GM21515 (cell line): Measurements from ENCODE around the gene BBC3.
"Not testable (repeated sequence)": the region's sequence is repeated elsewhere in the genome, so short reads cannot be mapped to it uniquely, and the experiment has no call there.

Experiments
- ATAC-seq: cut with Tn5 transposase; IDR thresholded peaks from one replicate; pipeline ENCODE4 v1.9.1; 2021; ENCODE audit not compliant: unreplicated experiment

The BBC3 gene

DNA sequence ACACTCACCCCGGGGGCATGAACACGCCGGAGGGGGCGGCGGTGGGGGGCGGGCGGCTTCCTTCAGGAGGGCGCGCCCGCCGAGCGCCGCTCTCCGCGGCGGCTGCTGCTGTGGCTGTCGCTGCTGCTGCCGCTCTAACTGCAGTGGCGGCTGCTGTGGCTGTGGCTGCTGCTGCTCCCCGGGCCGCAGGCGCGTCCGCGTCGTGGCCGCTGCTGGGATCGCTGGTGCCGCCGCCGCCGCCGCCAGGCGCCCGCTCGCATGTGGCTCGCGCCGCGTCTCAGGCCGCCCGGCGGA is at the start of gene BBC3:
TSS of gene BBC3 (minus strand) at position 279 of the 294 bp plus-strand sequence. CDS start 2,768 bp downstream, outside the sequence.
- ATAC-seq = peak; percentile 11

GRCh38 chr19:47280183-47280797 is 49.3 kb upstream of the BBC3 start:
- ATAC-seq = no peak

GRCh38 chr19:47276513-47276912 is 45.5 kb upstream of the BBC3 start:
- ATAC-seq = not testable (repeated sequence)

DNA sequence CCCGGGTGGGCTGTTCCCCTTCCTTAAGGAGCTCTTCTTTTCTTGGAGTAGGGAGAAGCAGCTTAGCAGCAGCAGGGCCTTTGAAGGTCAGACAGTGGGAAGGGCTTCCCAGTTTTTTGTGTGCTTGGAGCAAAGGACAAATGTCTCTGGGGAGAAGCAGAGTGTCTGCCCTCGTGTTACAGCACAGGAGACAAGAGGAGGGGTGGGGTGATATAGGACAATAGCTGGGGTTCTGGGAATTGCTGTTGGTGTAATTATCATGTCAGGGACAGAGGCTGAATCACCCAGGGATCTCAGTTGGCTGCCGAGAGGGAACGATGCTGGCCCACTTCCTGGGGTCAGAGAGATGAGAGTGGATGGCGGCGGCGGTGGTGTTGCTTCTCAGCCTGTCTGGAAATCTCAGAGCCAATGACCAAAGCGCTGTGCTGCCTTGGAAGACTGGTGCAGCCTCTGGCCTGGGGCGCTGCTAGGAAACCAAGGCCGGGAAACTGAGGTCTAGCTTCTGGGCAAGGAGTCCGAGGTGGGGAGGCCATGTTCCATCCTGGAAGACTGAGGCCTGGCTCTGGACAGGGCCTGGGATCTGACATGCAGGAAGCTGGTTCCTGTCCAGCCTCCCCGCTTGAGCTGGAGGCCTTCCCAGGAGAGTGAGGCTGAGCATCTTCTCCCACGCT is 44.9 kb upstream of the BBC3 start:
- ATAC-seq = no peak

DNA sequence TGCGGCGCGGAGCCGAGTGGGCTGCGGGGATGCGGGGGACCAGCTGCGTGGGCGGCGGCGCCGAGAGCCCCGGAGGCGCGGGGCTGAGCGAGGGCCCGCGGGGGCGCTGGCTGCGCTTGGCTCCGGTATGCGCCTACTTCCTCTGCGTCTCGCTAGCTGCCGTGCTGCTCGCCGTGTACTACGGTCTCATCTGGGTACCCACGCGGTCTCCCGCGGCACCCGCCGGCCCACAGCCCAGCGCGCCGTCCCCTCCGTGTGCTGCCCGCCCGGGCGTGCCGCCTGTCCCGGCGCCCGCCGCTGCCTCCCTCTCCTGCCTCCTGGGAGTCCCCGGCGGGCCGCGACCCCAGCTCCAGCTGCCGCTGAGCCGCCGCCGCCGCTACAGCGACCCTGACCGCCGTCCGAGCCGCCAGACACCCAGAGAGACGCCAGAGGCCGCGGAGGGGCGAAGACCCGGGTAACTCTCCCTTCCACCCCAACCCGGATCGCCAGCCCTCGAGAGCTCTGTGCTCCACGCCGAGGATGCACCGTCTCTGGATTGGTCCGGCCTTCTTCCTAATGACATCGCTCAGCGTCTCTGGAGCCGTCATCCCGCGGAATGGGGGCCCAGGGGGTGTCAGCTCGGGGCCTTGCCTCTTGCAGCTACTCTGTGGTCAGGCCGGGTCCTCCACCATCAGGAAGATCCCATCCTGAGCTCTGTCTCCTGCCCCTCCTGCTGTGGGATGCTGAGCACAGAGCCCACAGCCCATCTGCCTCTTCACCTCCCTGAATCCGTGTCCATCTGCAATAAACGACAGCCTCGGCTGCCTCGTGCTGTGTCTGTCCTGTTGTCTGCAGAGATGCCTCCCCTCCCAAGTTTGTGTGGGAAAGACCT is 44.1 kb upstream of the BBC3 start:
- ATAC-seq = peak; percentile 26

DNA sequence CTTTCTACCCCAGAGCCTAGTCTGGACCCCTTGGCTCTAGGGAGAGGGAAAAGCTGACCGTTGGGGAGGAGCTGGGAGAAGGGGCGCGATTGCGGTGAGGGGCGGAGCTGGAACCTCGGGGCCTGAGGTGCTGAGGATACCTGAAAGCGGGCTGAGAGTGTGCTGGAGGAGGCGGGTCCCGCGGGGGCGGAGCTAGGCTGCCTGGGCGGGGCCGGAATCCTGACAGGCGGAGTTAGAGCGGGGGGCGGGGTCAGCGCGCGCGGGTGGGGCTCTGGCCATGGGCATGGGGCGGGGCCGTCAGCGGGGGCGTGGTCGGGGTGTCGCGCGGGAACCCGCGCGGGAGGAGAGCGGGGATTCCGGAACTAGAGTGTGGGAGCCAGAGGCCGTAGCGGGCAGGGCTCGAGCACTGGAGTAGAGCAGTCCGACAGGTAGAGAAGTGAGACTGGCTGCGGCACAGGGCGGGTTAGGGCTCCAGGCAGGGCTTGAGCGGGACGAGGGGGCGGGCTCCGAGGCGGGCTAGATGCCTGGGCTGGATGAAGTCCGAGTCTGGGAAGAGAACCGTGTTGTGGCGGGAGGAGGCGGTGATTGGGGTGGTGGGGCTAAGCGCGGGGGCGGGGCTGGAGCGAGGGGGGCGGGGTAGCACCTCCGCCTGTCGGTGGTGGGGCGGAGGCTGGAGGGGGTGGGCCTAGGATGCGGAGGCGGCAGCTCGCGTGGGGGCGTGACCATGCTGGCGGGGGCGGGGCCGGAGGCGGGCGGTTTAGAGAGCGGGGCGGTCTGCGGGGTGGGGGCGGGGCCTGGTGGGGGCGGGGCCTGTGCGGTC is 43.3 kb upstream of the BBC3 start, which contains the start of gene INAFM1:
TSS of gene INAFM1 (plus strand) at position 815 of the 820 bp plus-strand sequence. CDS start 35 bp downstream, outside the sequence.
- peak; percentile 43 for ATAC-seq

DNA sequence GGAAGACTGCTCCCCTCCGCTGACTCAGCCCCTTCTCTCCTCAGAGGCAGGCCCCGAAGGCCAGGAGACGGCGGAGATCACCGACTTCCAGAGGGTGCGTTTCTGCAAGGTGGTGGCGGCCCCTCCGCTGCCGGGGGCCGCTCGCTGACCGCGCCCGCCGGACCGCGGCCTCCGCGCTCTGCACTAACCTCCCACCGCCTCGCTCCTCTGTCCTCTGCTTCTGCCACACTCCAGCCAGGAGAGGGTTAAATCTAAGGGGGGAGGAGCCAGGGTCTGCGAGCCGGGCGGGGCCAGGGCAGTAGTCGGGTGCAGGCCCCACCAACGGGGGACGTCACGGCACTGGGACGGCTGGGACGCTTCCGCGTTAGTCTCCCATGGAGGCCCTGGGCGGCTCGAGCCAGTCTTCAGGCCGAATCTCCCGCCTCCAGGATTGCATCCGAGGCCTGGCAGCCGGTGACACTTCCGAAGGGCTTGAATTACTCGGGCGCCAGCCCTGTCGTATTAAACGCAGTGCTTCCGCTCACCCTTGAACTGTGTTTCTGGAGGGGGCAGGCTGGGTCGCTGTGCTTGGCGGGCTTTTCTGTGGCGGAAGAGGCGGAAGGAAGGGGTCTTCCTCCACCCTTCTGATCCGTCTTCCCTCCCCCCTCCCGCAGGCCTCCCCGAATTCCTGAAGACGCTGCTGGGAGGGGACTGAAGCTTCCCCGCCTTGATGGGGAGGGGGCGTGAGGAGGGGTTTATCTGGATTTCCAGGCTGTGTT is 42.5 kb upstream of the BBC3 start:
- ATAC-seq = peak; percentile 54

DNA sequence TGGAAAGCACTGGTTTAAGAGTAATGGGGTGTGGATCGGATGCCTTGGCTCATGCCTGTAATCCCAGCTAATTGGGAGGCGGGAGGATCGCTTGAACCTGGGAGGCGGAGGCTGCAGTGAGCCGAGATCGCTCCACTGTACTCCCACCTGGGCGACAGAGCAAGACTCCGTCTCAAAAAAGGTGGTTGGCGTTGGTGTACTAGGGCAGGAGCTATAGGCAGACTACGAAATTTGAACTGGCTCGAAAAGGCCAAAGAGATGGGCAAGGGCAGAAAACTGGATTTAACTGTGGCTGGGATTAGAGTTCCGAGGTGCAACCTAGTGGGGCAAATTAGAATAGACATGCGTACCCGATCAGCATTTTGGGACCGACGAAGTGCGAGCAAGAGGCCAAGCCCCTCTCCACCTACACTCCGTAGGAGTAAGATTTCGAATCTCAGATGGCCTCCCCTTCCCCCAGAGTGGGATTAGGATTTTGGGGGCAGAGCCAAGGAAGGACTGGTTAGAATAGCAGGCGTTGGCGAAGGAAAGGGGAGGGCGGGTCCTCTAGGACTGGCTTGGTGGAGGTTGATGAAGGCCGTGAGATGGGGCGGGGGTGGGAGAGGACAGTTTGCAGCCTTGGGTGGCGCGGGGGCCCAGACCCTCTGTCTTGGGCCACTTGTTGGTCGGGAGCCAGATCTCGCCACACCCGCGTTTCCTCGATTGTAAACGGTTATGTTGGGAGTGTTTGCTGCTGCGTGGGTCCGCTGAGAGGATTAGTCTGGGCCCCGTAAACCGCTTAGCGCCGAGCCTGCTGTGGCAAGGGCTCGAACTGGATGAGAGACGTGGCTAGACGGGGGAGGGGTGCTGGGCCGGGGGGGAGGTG is 41.7 kb upstream of the BBC3 start:
- no peak for ATAC-seq

DNA sequence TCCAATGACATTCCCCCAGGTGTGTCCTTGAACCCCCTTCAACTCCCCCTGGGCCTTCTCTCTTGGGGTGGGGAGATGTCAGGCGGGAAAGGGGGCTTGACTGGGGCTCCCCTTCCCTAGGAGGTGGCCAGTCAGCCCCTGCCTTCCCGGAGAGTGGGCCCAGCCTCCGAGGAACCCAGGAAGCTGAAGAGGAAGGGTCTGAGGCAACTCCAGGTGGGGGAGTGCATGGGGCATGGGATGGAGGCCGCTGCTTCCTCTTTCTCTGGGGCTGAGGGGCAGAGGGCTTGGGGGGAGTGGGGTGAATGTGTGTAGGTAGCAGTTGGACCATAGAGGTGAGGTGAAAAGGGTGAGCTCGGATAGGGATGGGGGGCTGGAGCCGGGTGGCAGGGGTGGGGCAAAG is 41.0 kb upstream of the BBC3 start:
- ATAC-seq = no peak

DNA sequence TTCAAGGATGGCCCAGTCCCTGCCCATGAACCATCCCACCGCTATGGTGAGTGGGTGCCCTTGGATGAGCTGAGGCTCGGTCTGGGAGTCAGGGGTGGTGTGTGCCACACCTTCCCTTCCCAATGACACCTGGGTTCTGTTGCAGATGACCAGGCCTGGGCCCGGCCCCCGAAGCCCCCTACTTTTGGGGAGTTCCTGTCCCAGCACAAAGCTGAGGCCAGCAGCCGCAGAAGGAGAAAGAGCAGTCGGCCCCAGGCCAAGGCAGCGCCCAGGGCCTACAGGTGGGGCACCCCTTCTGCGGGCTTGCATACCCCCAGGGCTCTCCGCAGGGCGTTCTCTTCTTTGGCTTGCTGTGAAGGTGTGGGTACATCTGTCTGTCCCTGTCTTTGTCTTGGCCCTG is 39.4 kb upstream of the BBC3 start:
- no peak for ATAC-seq

GRCh38 chr19:47269596-47269995 is 38.6 kb upstream of the BBC3 start:
- no peak for ATAC-seq

DNA sequence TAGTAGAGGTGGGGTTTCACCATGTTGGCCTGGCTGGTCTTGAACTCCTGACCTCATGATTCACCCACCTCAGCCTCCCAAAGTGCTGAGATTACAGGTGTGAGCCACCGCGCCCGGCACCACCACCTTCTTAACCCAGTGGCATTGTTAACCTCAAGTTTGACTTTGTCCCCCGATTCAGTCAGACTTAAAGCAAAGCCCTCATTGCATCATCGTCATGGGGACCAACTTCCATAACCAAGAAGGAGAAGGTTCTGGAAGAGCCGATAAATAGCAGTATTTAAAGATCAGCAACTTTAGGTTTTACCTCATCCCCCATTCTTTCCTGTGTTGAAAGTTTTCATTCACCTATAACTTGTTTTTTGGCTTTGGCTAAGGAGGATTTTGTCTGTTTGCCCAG is 37.0 kb upstream of the BBC3 start:
- ATAC-seq = no peak

DNA sequence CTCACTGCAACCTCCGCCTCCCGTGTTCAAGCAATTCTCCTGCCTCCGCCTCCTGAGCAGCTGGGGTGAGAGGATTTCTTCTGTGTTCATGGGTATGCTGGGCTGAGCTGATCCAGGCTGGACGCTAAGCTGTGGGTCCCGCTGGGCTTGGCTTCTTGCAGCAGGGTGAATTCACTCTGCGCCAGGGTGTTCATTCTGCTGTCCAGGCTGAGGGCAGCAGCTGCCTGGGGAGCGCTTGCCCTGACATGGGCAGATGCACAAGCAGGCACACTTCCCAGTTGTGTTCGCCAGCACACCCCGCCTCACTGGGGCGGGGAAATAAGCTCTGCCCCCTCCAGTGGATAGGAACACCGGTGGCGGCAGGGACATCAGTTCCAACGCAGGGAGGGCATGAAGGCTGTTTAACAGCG is 36.4 kb upstream of the BBC3 start:
- ATAC-seq = no peak

GRCh38 chr19:47266401-47266941 is 35.5 kb upstream of the BBC3 start:
- no peak for ATAC-seq

GRCh38 chr19:47264629-47265028 is 33.6 kb upstream of the BBC3 start:
- no peak for ATAC-seq

- peak; percentile 39 for ATAC-seq
These were observed 31.2 kb upstream of the BBC3 start for GRCh38 chr19:47261946-47262793.

DNA sequence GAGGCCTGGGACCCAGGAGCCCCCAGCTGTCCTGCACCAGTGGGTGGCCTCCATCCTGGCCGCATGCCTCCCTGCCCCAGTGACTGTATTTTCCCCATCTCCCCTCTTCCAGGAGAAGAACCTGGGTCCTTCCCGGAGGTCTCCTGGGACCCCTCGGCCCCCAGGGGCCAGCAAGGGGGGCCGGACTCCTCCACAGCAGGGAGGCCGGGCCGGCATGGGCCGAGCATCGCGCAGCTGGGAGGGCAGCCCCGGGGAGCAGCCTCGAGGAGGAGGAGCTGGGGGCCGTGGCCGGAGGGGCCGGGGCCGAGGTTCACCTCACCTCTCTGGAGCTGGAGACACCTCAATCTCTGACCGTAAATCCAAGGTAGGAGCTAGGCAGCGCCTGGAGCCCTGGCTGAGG is 29.5 kb upstream of the BBC3 start:
- ATAC-seq = no peak

DNA sequence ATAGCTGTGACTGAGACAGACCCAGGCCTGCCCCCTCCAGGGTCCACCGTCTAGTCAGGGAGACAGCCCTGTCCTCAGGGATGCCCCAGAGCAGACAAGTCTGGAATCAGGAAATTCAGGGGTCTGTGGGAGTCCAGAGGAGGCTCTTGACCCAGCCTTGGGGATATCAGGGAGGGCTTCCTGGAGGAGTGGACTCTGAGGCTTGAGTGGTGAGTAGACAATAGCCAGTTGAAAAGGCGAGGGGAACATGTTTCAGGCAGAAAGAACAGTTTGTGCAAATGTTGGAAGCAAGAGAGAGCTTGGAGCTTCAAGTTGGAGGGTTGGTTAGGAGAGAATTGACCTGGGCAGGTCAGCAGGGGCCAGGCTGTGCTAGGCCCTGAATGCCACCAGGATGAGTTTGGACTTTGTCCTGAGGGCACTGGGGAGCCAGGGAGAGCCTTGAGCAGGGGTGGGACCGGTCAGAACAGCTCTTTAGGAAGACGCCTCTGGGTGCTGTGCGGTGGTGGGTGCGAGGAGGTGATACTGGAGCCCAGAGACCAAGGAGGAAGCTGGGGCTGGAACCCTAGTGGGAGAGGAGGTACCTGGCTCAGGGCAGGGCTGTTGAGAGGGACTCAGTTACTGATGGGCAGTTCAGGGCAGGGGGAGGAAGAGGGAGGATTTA is 28.0 kb upstream of the BBC3 start:
- ATAC-seq = no peak
